Keratinocyte (primary cell): Measurements from ENCODE around the gene ZSWIM7.

Source experiments
- EZH2 ChIP-seq: IDR thresholded peaks from one replicate; pipeline ENCODE4 v1.6.1; 2012; ENCODE audit warnings: inconsistent platforms, mild to moderate bottlenecking, low read length, moderate library complexity
- TF ChIP-seq, protein P1 (sequence below), 3 experiments: IDR thresholded peaks in 1 of 3; conservative IDR thresholded peaks in 1 of 3; optimal IDR thresholded peaks in 1 of 3; 2 replicates in 2 of 3; 3 replicates in 1 of 3; pipeline versions ENCODE3 to v1.5.1; 2011; ENCODE audit warnings: low read length in 3 of 3, mild to moderate bottlenecking in 3 of 3, moderate library complexity in 2 of 3, control low read depth in 1 of 3, inconsistent platforms in 1 of 3; ENCODE audit not compliant: insufficient read depth in 2 of 3; ENCODE audit errors: extremely low read depth in 1 of 3

DNA sequence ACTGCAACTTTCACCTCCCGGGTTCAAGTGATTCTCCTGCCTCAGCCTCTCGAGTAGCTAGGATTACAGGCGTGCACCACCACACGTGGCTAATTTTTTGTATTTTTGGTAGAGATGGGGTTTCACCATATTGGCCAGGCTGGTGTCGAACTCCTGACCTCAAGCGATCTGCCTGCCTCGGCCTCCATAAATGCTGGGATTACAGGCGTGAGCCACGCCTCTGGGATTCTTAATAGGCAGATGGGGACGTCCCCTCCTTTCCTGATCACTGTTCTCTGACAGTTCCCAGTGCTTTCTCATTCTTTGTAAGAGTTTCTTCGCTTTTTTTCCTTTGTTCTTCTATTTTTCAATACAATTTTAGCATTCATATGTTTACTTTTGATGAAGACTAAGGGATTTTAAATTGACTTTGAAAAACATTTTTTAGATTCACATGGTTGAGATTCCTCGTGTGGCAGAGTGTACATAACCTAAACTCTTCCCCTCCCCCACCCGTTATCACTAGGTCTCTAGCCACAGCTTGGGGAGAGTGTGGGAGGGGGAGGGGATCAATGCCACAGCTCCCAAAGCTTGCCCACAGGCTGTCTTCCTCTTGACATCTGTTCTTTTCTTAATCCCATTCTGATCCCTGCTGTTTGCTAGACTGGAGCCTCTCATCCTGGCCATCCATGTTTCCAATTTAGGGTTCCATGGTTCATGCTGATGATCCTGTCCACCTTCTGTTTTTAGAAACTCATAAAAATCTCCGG is 43.5 kb downstream of the ZSWIM7 start:
- TF ChIP-seq, protein P1, sequence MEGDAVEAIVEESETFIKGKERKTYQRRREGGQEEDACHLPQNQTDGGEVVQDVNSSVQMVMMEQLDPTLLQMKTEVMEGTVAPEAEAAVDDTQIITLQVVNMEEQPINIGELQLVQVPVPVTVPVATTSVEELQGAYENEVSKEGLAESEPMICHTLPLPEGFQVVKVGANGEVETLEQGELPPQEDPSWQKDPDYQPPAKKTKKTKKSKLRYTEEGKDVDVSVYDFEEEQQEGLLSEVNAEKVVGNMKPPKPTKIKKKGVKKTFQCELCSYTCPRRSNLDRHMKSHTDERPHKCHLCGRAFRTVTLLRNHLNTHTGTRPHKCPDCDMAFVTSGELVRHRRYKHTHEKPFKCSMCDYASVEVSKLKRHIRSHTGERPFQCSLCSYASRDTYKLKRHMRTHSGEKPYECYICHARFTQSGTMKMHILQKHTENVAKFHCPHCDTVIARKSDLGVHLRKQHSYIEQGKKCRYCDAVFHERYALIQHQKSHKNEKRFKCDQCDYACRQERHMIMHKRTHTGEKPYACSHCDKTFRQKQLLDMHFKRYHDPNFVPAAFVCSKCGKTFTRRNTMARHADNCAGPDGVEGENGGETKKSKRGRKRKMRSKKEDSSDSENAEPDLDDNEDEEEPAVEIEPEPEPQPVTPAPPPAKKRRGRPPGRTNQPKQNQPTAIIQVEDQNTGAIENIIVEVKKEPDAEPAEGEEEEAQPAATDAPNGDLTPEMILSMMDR (optimal IDR thresholded peaks at IDR 0.05 in 1 of 3, IDR thresholded peaks at IDR 0.05 in 1 of 3, conservative IDR thresholded peaks at IDR 0.05 in 1 of 3; ENCODE audit: extremely low read depth in 1 of 3, insufficient read depth in 2 of 3, low read length in 3 of 3), result no peak
- no peak for TF ChIP-seq EZH2
